ENCODE data around the gene SRGAP1. TPM values are rescaled to one million over a fixed set of nuclear protein-coding genes. Genes with fewer than 3 reads are reported as not detected.

Gene SRGAP1
- total RNA-seq, 6 donors from 2014 or later, result 4.7 to 36.7 (median 14.0) TPM

- no peaks in the 10 kb centered on the region for H3K9me3 ChIP-seq
- H3K36me3 ChIP-seq, result no peaks in the 10 kb centered on the region
- no peak overlapping the region for H3K4me3 ChIP-seq
- WGBS, 2 donors, result 93 to 95% methylated on average over 1 of the region's 1 CpG
- ATAC-seq (ENCODE audit: low FRiP score in 2 of 2) (no peak), DNase-seq (no peak)
- no peaks in the 10 kb centered on the region for H3K27me3 ChIP-seq
- no peaks in the 10 kb centered on the region for H3K4me1 ChIP-seq
- TF ChIP-seq EP300 (IDR thresholded peaks at IDR 0.05) (no peak), CTCF (IDR thresholded peaks at IDR 0.05) (no peak), POLR2A (IDR thresholded peaks at IDR 0.05) (no peak), POLR2AphosphoS5 (IDR thresholded peaks at IDR 0.05) (no peak)
- H3K27ac ChIP-seq, result no peak overlapping the region
Measured at GRCh38 chr12:64056741-64057140, 212.2 kb downstream of the SRGAP1 start.

GRCh38 chr12:64057706-64058105 is 213.2 kb downstream of the SRGAP1 start:
- Histone ChIP-seq H3K27ac (no peak overlapping the region), H3K9me3 (no peaks in the 10 kb centered on the region), H3K36me3 (no peaks in the 10 kb centered on the region), H3K4me3 (no peak overlapping the region), H3K4me1 (no peaks in the 10 kb centered on the region), H3K27me3 (no peaks in the 10 kb centered on the region)
- no peak for DNase-seq
- no peak for ATAC-seq (ENCODE audit: low FRiP score in 2 of 2)
- TF ChIP-seq POLR2AphosphoS5 (IDR thresholded peaks at IDR 0.05) (no peak), CTCF (IDR thresholded peaks at IDR 0.05) (no peak), POLR2A (IDR thresholded peaks at IDR 0.05) (no peak), EP300 (IDR thresholded peaks at IDR 0.05) (no peak)
- 88 to 90% methylated on average over 3 of the region's 3 CpGs for WGBS, 2 donors

GRCh38 chr12:64058541-64059265 is 214.2 kb downstream of the SRGAP1 start:
- no peak overlapping the region for H3K4me3 ChIP-seq
- no peak for TF ChIP-seq CTCF (IDR thresholded peaks at IDR 0.05)
- TF ChIP-seq POLR2AphosphoS5 (IDR thresholded peaks at IDR 0.05), result no peak
- no peak for TF ChIP-seq POLR2A (IDR thresholded peaks at IDR 0.05)
- TF ChIP-seq EP300 (IDR thresholded peaks at IDR 0.05), result no peak
- no peaks in the 10 kb centered on the region for H3K27me3 ChIP-seq
- H3K27ac ChIP-seq, result no peak overlapping the region
- DNase-seq (no peak), ATAC-seq (ENCODE audit: low FRiP score in 2 of 2) (no peak)
- 85 to 87% methylated on average over 3 of the region's 3 CpGs for WGBS, 2 donors
- H3K9me3 ChIP-seq, result no peaks in the 10 kb centered on the region
- H3K4me1 ChIP-seq, result no peaks in the 10 kb centered on the region
- no peaks in the 10 kb centered on the region for H3K36me3 ChIP-seq

GRCh38 chr12:64059685-64060084 is 215.2 kb downstream of the SRGAP1 start:
- H3K36me3 ChIP-seq, result peaks cover 0 to 2% (median 0%) of the 10 kb centered on the region in 4 donors
- TF ChIP-seq POLR2A (IDR thresholded peaks at IDR 0.05) (no peak), CTCF (IDR thresholded peaks at IDR 0.05) (no peak), EP300 (IDR thresholded peaks at IDR 0.05) (no peak), POLR2AphosphoS5 (IDR thresholded peaks at IDR 0.05) (no peak)
- WGBS, 2 donors, result 55 to 97% methylated on average over 1 of the region's 1 CpG
- H3K4me3 ChIP-seq, result no peak overlapping the region
- no peak for ATAC-seq (ENCODE audit: low FRiP score in 2 of 2)
- no peak overlapping the region for H3K27ac ChIP-seq
- no peaks in the 10 kb centered on the region for H3K9me3 ChIP-seq
- no peak for DNase-seq
- no peaks in the 10 kb centered on the region for H3K4me1 ChIP-seq
- H3K27me3 ChIP-seq, result no peaks in the 10 kb centered on the region

- ATAC-seq (ENCODE audit: low FRiP score in 2 of 2), result no peak
- Histone ChIP-seq H3K9me3 (no peaks in the 10 kb centered on the region), H3K36me3 (peaks cover 0 to 9% (median 0%) of the 10 kb centered on the region in 4 donors), H3K27ac (no peak overlapping the region), H3K27me3 (no peaks in the 10 kb centered on the region), H3K4me1 (no peaks in the 10 kb centered on the region), H3K4me3 (no peak overlapping the region)
- TF ChIP-seq CTCF (IDR thresholded peaks at IDR 0.05) (no peak), EP300 (IDR thresholded peaks at IDR 0.05) (no peak), POLR2AphosphoS5 (IDR thresholded peaks at IDR 0.05) (no peak)
- no peak for DNase-seq
- 89 to 97% methylated on average over 2 of the region's 2 CpGs for WGBS, 2 donors
Measured at GRCh38 chr12:64061868-64062375, 217.4 kb downstream of the SRGAP1 start.

Data from upper lobe of left lung (tissue), 6 donors.